Hematopoietic multipotent progenitor cell (in vitro differentiated cells): ENCODE data around the gene CELF3. TPM values are rescaled to one million over a fixed set of nuclear protein-coding genes. Genes with fewer than 3 reads are reported as not detected.
"Not testable (repeated sequence)": the region's sequence is repeated elsewhere in the genome, so short reads cannot be mapped to it uniquely, and the experiment has no call there.

Experiments
- DNase-seq, 3 donors: peaks; one replicate each; pipeline ENCODE4 v3.0.0-alpha.2; 2011 to 2015; ENCODE audit warnings: low read depth in 2 of 3, low spot score in 2 of 3
- total RNA-seq: library from RNA; depleted of rRNA; stranded (reverse); fragments of >200 nt; gene quantifications from one replicate; pipeline ENCODE4 v1.2.3, GENCODE V29; 2012

Gene CELF3
- total RNA-seq, 1 donor, result not detected

DNA sequence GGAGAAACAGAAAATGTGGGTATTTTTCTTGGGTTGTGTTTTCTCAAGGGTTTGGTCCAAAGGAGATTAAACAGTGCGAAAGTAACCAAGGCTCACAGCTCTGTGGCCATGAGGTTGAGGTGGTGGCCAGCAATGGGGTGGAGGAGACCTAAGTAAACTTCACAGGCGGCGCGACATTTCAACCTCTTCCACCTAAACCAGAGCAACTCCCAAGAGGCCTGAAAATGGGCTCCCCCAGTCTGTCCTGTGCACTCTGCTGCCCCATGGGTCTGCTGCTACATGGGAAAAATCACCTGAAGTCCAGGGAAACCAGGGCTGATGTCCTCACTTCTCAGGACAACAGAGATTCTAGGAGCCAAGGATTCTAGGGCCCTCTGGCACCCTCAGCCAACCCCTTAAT lies 12.4 kb downstream of the CELF3 start:
- no peak for DNase-seq

DNA sequence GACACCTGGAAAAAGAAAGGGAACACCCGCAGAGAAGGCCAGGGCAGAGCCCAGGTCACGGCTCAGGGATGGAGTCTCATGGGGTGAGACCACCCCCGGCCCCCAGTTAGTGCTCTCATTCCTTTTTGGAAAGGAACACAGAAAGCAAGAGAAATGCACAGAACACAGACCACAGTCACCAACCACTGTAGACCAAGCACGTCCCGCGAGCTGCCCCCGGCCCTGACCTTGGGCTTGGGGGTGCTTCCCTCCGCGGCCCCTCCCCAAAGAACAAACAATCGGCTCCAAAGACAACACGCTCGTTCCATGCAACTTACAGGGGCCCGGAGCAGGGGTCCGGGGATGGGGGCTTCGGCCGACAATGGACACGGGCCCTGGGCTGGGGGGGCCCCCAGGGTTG lies 12.8 kb downstream of the CELF3 start:
- no peak for DNase-seq

DNA sequence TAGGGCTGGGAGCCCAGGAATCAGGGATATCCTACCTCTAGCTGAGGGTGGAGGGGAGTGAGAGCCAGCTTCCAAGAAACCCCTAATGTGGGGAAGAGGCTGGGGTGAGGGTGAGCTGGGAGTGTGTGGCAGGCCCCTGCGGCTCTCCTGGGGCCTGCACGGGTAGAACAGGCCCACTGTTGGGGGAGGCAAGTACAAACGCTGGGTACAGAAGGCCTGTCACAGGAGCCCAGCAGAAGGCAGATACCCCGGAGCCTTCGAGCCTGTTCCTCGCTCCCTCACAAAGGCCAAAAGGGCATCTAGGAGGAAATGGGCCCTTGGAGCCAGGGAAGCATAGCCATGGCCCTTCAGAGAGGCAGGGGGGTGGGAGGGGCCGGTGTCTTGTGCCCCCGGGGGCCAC lies 13.7 kb downstream of the CELF3 start:
- DNase-seq, result no peak

DNA sequence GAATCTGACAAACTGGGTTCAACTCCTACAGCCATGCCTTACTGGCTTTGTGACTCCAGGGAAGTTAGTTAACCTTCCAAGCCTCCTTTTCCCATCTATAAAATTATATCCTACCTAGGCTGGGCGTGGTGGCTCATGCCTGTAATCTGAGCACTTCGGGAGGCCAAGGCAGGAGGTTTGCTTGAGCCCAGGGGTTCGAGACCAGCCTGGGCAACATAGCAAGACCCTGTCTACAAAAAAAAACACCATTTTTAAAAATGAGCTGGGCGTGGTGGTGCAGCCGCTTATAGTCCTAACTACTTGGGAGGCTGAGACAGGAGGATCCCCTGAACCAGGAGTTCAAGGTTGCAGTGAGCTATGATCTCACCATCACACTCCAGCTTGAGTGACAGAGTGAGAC lies 15.1 kb downstream of the CELF3 start:
- DNase-seq, result no peak

GRCh38 chr1:151693057-151693651 lies 23.4 kb downstream of the CELF3 start:
- DNase-seq, result peak in 1 of 3 donors; percentile 23

GRCh38 chr1:151692226-151692625 lies 24.4 kb downstream of the CELF3 start:
- DNase-seq, result peak in 2 of 3 donors; percentile 29 to 50

DNA sequence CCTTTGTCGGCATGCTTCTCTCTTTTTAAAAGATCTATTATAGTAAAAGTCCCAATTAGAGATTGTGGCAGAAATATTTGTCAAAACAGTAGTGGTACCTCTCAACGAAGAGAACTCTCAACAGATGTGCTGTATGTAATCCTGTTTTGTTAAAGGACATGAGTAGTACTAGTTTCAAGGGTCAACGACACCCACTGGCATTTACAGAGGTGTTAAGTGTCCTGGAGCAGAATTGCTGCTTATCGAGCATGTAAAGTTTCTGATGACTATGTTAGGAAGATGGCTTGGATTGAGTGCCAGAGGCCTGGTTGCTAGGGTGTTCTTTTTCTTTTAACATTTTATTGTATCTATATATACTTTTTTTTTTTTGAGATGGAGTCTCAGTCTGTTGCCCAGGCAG lies 27.1 kb downstream of the CELF3 start:
- no peak for DNase-seq

GRCh38 chr1:151686561-151686960 lies 30.0 kb downstream of the CELF3 start:
- no peak for DNase-seq

GRCh38 chr1:151684128-151684527 lies 32.5 kb downstream of the CELF3 start:
- no peak for DNase-seq

- DNase-seq, result not testable (repeated sequence)
Measured at GRCh38 chr1:151682901-151683300, 33.7 kb downstream of the CELF3 start.

GRCh38 chr1:151681923-151682322 lies 34.7 kb downstream of the CELF3 start:
- no peak for DNase-seq

GRCh38 chr1:151680826-151681225 lies 35.8 kb downstream of the CELF3 start:
- no peak for DNase-seq

DNA sequence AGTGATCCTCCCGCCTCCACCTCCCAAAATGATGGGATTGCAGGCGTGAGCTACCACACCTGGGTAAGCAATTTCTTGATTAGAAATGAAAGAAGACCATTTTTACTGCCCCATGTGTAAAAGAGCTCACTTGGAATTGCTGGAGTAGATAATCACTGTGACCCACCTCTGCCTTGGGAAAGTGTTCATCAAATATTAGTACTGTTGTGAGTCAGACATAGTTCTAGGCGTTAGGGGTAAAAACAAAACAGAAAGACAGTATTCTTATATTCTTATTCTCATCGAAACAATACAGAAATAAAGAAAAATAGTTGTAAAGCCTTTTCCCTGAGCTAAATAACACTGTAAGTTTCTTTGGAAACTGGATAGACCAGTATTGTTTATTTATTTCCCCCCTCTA lies 36.2 kb downstream of the CELF3 start:
- DNase-seq, result no peak

DNA sequence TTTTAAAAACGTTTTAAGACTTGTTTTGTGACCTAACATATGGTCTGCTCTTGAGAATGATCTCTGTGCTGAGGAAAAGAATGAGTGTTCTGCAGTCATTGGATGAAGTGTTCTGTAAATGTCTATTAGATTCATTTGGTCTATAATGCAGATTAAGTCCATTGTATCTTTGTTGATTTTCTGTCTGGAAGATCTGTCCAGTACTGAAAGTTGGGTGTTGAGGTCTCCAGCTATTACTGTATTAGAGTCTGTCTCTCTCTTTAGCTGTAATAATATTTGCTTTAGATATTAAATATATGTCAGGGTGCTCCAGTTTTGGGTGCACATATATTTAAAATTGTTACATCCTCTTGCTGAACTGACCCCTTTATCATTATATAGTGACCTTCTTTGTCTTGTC lies 43.2 kb downstream of the CELF3 start:
- DNase-seq, result no peak

GRCh38 chr1:151670036-151670675 lies 46.4 kb downstream of the CELF3 start:
- DNase-seq, result not testable (repeated sequence)

- DNase-seq, result no peak
Measured at GRCh38 chr1:151668090-151668489, 48.5 kb downstream of the CELF3 start.

GRCh38 chr1:151661751-151662150 lies 54.9 kb downstream of the CELF3 start:
- peak in 1 of 3 donors; percentile 38 for DNase-seq

DNA sequence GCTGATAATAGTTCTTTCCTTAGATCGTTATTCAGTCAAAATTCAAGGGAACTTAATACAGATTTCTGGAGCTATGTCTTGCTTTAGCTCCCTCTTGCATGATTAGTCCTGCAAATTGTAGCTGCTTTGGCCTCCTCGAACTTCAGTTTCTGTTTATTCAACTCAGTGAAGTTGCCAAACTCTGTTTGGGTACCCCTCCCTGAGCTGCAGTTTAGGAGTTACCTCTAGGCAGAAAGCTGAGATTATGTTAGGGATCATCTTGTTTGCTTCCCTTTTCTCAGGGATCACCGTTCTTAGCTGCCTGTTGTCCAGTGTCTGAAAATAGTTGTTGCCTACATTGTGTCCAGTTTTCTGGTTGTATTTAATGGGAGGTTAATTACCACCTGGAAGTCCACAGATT lies 61.2 kb downstream of the CELF3 start:
- DNase-seq, result no peak

DNA sequence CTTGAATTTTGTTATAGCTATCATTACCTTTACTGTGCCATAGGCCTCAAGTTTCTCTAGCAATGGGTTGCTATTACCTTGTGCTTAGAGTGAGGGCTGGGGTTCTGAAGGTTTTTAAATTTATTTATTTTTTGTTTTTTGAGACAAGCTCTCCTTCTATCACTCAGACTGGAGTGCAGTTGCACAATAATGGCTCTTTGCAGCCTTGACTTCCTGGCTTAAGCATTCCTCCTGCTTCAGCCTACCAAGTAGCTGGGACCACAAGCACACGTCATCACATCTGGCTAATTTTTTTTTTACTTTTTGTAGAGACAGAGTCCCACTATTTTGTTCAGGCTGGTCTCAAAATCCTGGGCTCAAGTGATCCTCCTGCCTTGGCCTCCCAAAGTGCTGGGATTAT lies 63.2 kb downstream of the CELF3 start:
- DNase-seq, result peak in 1 of 3 donors; percentile 29
